IPS-15b (cell line): ENCODE results near the gene C1RL.

ENCODE experiments used
- H3K27me3 ChIP-seq: one replicate; pipeline ENCODE4 v1.6.1; 2013; ENCODE audit warnings: low read length; ENCODE audit not compliant: control insufficient read depth, insufficient read depth
- H3K36me3 ChIP-seq: one replicate; pipeline ENCODE4 v1.6.1; 2013; ENCODE audit warnings: low read length; ENCODE audit not compliant: control insufficient read depth, insufficient read depth
- H3K4me1 ChIP-seq: one replicate; pipeline ENCODE4 v1.6.1; 2013; ENCODE audit warnings: mild to moderate bottlenecking, low read length; ENCODE audit not compliant: control insufficient read depth, insufficient read depth
- H3K4me3 ChIP-seq: one replicate; pipeline ENCODE4 v1.5.1; 2013; ENCODE audit warnings: low read depth, low read length
- H3K9ac ChIP-seq: one replicate; pipeline ENCODE4 v1.6.1; 2013; ENCODE audit warnings: low read depth, mild to moderate bottlenecking, low read length
- H3K9me3 ChIP-seq: one replicate; pipeline ENCODE4 v1.6.1; 2013; ENCODE audit warnings: mild to moderate bottlenecking, low read length; ENCODE audit not compliant: control insufficient read depth, insufficient read depth

The C1RL gene

GRCh38 chr12:7068240-7068993 is 40.6 kb downstream of the C1RL start:
- no peak overlapping the region for H3K4me3 ChIP-seq
- H3K36me3 ChIP-seq = no peaks in the 10 kb centered on the region
- no peaks in the 10 kb centered on the region for H3K9me3 ChIP-seq
- H3K27me3 ChIP-seq = no peaks in the 10 kb centered on the region
- no peaks in the 10 kb centered on the region for H3K4me1 ChIP-seq
- no peak overlapping the region for H3K9ac ChIP-seq

GRCh38 chr12:7067096-7067495 is 41.9 kb downstream of the C1RL start:
- Histone ChIP-seq H3K27me3 (no peaks in the 10 kb centered on the region), H3K36me3 (no peaks in the 10 kb centered on the region), H3K4me3 (no peak overlapping the region), H3K4me1 (no peaks in the 10 kb centered on the region), H3K9ac (no peak overlapping the region), H3K9me3 (no peaks in the 10 kb centered on the region)

- H3K4me1 ChIP-seq = no peaks in the 10 kb centered on the region
- H3K9me3 ChIP-seq = no peaks in the 10 kb centered on the region
- H3K9ac ChIP-seq = no peak overlapping the region
- H3K36me3 ChIP-seq = no peaks in the 10 kb centered on the region
- no peak overlapping the region for H3K4me3 ChIP-seq
- H3K27me3 ChIP-seq = no peaks in the 10 kb centered on the region
These were observed 42.4 kb downstream of the C1RL start for GRCh38 chr12:7066596-7066995.

- Histone ChIP-seq H3K36me3 (no peaks in the 10 kb centered on the region), H3K4me1 (peaks cover 13% of the 10 kb centered on the region)
These were observed 43.9 kb downstream of the C1RL start for GRCh38 chr12:7065073-7065623.

GRCh38 chr12:7064516-7064915 is 44.5 kb downstream of the C1RL start:
- no peaks in the 10 kb centered on the region for H3K9me3 ChIP-seq
- no peak overlapping the region for H3K9ac ChIP-seq
- H3K36me3 ChIP-seq = no peaks in the 10 kb centered on the region
- H3K27me3 ChIP-seq = no peaks in the 10 kb centered on the region
- peaks cover 14% of the 10 kb centered on the region for H3K4me1 ChIP-seq
- no peak overlapping the region for H3K4me3 ChIP-seq

More at GRCh38 chr12:7065073-7065623, 43.9 kb downstream of the C1RL start:
- Histone ChIP-seq H3K27me3 (no peaks in the 10 kb centered on the region), H3K9me3 (no peaks in the 10 kb centered on the region), H3K9ac (no peak overlapping the region), H3K4me3 (no peak overlapping the region)

GRCh38 chr12:7061596-7061995 is 47.4 kb downstream of the C1RL start:
- Histone ChIP-seq H3K27me3 (no peaks in the 10 kb centered on the region), H3K4me1 (peaks cover 14% of the 10 kb centered on the region), H3K9me3 (no peaks in the 10 kb centered on the region), H3K9ac (no peak overlapping the region), H3K36me3 (no peaks in the 10 kb centered on the region), H3K4me3 (no peak overlapping the region)

- H3K9me3 ChIP-seq = no peaks in the 10 kb centered on the region
- H3K9ac ChIP-seq = no peak overlapping the region
- H3K4me3 ChIP-seq = peak overlapping the region; percentile 7
- peaks cover 14% of the 10 kb centered on the region for H3K4me1 ChIP-seq
- no peaks in the 10 kb centered on the region for H3K36me3 ChIP-seq
- H3K27me3 ChIP-seq = no peaks in the 10 kb centered on the region
These were observed 47.9 kb downstream of the C1RL start for GRCh38 chr12:7061138-7061537.

GRCh38 chr12:7060353-7060954 is 48.6 kb downstream of the C1RL start, which contains the start of gene C1S:
Gene C1S (plus strand): TSS chr12:7060718. CDS start chr12:7061913, 1,195 bp downstream.
- H3K9me3 ChIP-seq = no peaks in the 10 kb centered on the region
- H3K36me3 ChIP-seq = no peaks in the 10 kb centered on the region
- peak within 1 kb of the TSS; percentile 28 for H3K4me3 ChIP-seq
- H3K27me3 ChIP-seq = no peaks in the 10 kb centered on the region
- peaks cover 14% of the 10 kb centered on the region for H3K4me1 ChIP-seq
- H3K9ac ChIP-seq = no peak within 1 kb of the TSS

- H3K9ac ChIP-seq = no peak overlapping the region
- peaks cover 14% of the 10 kb centered on the region for H3K4me1 ChIP-seq
- H3K9me3 ChIP-seq = no peaks in the 10 kb centered on the region
- H3K36me3 ChIP-seq = no peaks in the 10 kb centered on the region
- H3K27me3 ChIP-seq = no peaks in the 10 kb centered on the region
- no peak overlapping the region for H3K4me3 ChIP-seq
These were observed 49.2 kb downstream of the C1RL start for GRCh38 chr12:7059780-7060179.

GRCh38 chr12:7058850-7059395 is 50.1 kb downstream of the C1RL start:
- Histone ChIP-seq H3K9ac (no peak overlapping the region), H3K4me3 (no peak overlapping the region), H3K4me1 (peaks cover 14% of the 10 kb centered on the region), H3K27me3 (no peaks in the 10 kb centered on the region), H3K9me3 (no peaks in the 10 kb centered on the region), H3K36me3 (no peaks in the 10 kb centered on the region)

- H3K36me3 ChIP-seq = no peaks in the 10 kb centered on the region
- no peak overlapping the region for H3K9ac ChIP-seq
- no peaks in the 10 kb centered on the region for H3K27me3 ChIP-seq
- H3K9me3 ChIP-seq = no peaks in the 10 kb centered on the region
- H3K4me3 ChIP-seq = no peak overlapping the region
- H3K4me1 ChIP-seq = peaks cover 14% of the 10 kb centered on the region
These were observed 50.7 kb downstream of the C1RL start for GRCh38 chr12:7058163-7058845.
